SK-N-SH (cell line): ENCODE data around the gene CIAO3. TPM values are rescaled to one million over a fixed set of nuclear protein-coding genes. Genes with fewer than 3 reads are reported as not detected.

ENCODE experiments used
- CTCF ChIA-PET: fragments of 300-600, 350-600 bp; formaldehyde crosslinking; extraction: SDS; loops from one replicate; lab custom pipeline; 2021; lab: Yijun Ruan, JAX
- POLR2A ChIA-PET: fragments of 350-600 bp; sonication (Branson Sonifier 250); formaldehyde crosslinking; extraction: SDS; loops from one replicate; lab custom pipeline; 2020; ENCODE audit warnings: antibody characterized with exemption, inconsistent platforms; lab: Yijun Ruan, JAX
- DNase-seq: peaks from one replicate; pipeline ENCODE4 v3.0.0; 2012
- H2AFZ ChIP-seq: fragments of 200-600 bp; sonication (generic); 2 replicates; pipeline ENCODE4 v1.8.1; 2016; ENCODE audit warnings: antibody characterized with exemption, mild to moderate bottlenecking, low read depth
- H3F3A ChIP-seq: fragments of 200-600 bp; sonication (generic); replicated peaks from 2 replicates; pipeline ENCODE3; 2016; ENCODE audit warnings: antibody characterized with exemption, mild to moderate bottlenecking; ENCODE audit not compliant: insufficient read depth
- H3K27ac ChIP-seq, 2 experiments: fragments of 200-500 bp in 1 of 2; fragments of 200-600 bp in 1 of 2; sonication (Bioruptor generic) in 1 of 2; sonication (generic), shearing (Covaris generic) in 1 of 2; 2 replicates each; pipeline versions ENCODE4 v1.5.1 to v1.6.1; 2014 to 2016; ENCODE audit warnings: low read depth in 2 of 2, inconsistent platforms in 1 of 2, low read length in 1 of 2, mild to moderate bottlenecking in 1 of 2, mixed read lengths in 1 of 2
- H3K27me3 ChIP-seq: fragments of 200-600 bp; sonication (generic), shearing (Covaris generic); 2 replicates; pipeline ENCODE4 v1.6.1; 2016; ENCODE audit warnings: mixed run types; ENCODE audit not compliant: insufficient read depth
- H3K36me3 ChIP-seq, 2 experiments: fragments of 200-500 bp in 1 of 2; fragments of 200-600 bp in 1 of 2; sonication (Bioruptor generic) in 1 of 2; sonication (generic) in 1 of 2; replicated peaks in 1 of 2; 2 replicates each; pipeline versions ENCODE3 to v1.5.1; 2014 to 2016; ENCODE audit warnings: low read length in 1 of 2, mild to moderate bottlenecking in 1 of 2; ENCODE audit not compliant: insufficient read depth in 2 of 2, control insufficient read depth in 1 of 2
- H3K4me1 ChIP-seq, 2 experiments: fragments of 200-500 bp in 1 of 2; fragments of 200-600 bp in 1 of 2; sonication (Bioruptor generic) in 1 of 2; sonication (generic), shearing (Covaris generic) in 1 of 2; 2 replicates each; pipeline versions ENCODE4 v1.5.1 to v1.6.1; 2014 to 2016; ENCODE audit warnings: low read depth in 1 of 2, low read length in 1 of 2, mixed run types in 1 of 2; ENCODE audit not compliant: insufficient read depth in 2 of 2, control insufficient read depth in 1 of 2
- H3K4me2 ChIP-seq: fragments of 200-600 bp; sonication (generic), shearing (Covaris generic); 2 replicates; pipeline ENCODE4 v1.6.1; 2017; ENCODE audit warnings: mixed run types
- H3K4me3 ChIP-seq, 2 experiments: fragments of 200-500 bp in 1 of 2; fragments of 200-600 bp in 1 of 2; sonication (Bioruptor generic) in 1 of 2; sonication (generic), shearing (Covaris generic) in 1 of 2; 2 replicates each; pipeline versions ENCODE4 v1.5.1 to v1.8.1; 2014 to 2016; ENCODE audit warnings: low read depth in 2 of 2, inconsistent platforms in 1 of 2, low read length in 1 of 2, mild to moderate bottlenecking in 1 of 2, mixed read lengths in 1 of 2, moderate library complexity in 1 of 2
- H3K79me2 ChIP-seq: fragments of 200-600 bp; sonication (generic); 2 replicates; pipeline ENCODE4 v1.8.1; 2017; ENCODE audit warnings: mild to moderate bottlenecking; ENCODE audit not compliant: insufficient read depth
- H3K9ac ChIP-seq: fragments of 200-600 bp; sonication (generic); 2 replicates; pipeline ENCODE4 v1.6.1; 2017; ENCODE audit warnings: mixed run types
- H3K9me2 ChIP-seq: fragments of 200-600 bp; sonication (generic); 2 replicates; pipeline ENCODE4 v1.6.1; 2017; ENCODE audit warnings: mixed run types
- H3K9me3 ChIP-seq: fragments of 200-600 bp; sonication (generic); 2 replicates; pipeline ENCODE4 v1.6.1; 2017; ENCODE audit warnings: mixed run types, mild to moderate bottlenecking, moderate library complexity
- H4K20me1 ChIP-seq: fragments of 200-600 bp; sonication (generic); 2 replicates; pipeline ENCODE4 v1.6.1; 2017; ENCODE audit warnings: mild to moderate bottlenecking, mixed run types; ENCODE audit not compliant: insufficient read depth
- CHD2 ChIP-seq: fragments of 150-350 bp; IDR thresholded peaks from 2 replicates; pipeline ENCODE4 v1.6.1; 2018; ENCODE audit warnings: low read length; ENCODE audit not compliant: partially characterized antibody
- EP300 ChIP-seq, 2 experiments: IDR thresholded peaks; 2 replicates each; pipeline versions ENCODE4 v1.4.0 to v1.6.1; 2012; ENCODE audit warnings: borderline replicate concordance in 1 of 2, low read depth in 1 of 2, low read length in 1 of 2
- FOSL2 ChIP-seq: IDR thresholded peaks from 2 replicates; pipeline ENCODE4 v1.4.0; 2012; ENCODE audit warnings: low read depth, mild to moderate bottlenecking, moderate library complexity, borderline replicate concordance
- JUND ChIP-seq: IDR thresholded peaks from 2 replicates; pipeline ENCODE4 v1.4.0; 2012
- MEF2A ChIP-seq: IDR thresholded peaks from 2 replicates; pipeline ENCODE4 v1.4.0; 2012; ENCODE audit warnings: low read depth, borderline replicate concordance
- NFIC ChIP-seq: IDR thresholded peaks from 2 replicates; pipeline ENCODE4 v1.4.0; 2012; ENCODE audit warnings: borderline replicate concordance
- POLR2AphosphoS5 ChIP-seq: IDR thresholded peaks from 2 replicates; pipeline ENCODE4 v1.6.1; 2012; ENCODE audit warnings: low read depth, low read length
- RAD21 ChIP-seq: IDR thresholded peaks from 2 replicates; pipeline ENCODE4 v1.6.1; 2012; ENCODE audit warnings: mild to moderate bottlenecking, low read length
- RCOR1 ChIP-seq: fragments of 150-350 bp; IDR thresholded peaks from 2 replicates; pipeline ENCODE4 v1.6.1; 2017; ENCODE audit warnings: antibody characterized with exemption, low read length
- RFX5 ChIP-seq: IDR thresholded peaks from 2 replicates; pipeline ENCODE4 v1.6.1; 2012; ENCODE audit warnings: mild to moderate bottlenecking, improper control_type of control experiment, low read length
- SMC3 ChIP-seq: IDR thresholded peaks from 2 replicates; pipeline ENCODE4 v1.6.1; 2012; ENCODE audit warnings: low read depth, low read length, improper control_type of control experiment
- TEAD4 ChIP-seq: IDR thresholded peaks from 2 replicates; pipeline ENCODE4 v1.4.0; 2012; ENCODE audit warnings: mild to moderate bottlenecking, borderline replicate concordance; ENCODE audit not compliant: insufficient read depth
- YY1 ChIP-seq: IDR thresholded peaks from 2 replicates; pipeline ENCODE4 v1.4.0; 2012; ENCODE audit warnings: low read depth, mild to moderate bottlenecking
- WGBS: methylation state at CpG from one replicate; pipeline ENCODE4 v1.1.6; 2017; ENCODE audit warnings: low lambda C conversion rate; 5-methylcytosine and 5-hydroxymethylcytosine counted together
- polyA plus RNA-seq, 3 experiments: library from polyadenylated mRNA; depleted of rRNA; stranded (reverse); fragments of >200 nt; gene quantifications; 2 replicates each; pipeline ENCODE4 v1.2.3, GENCODE V29; 2012
- TF ChIP-seq, protein P1 (sequence below): fragments of 150-350 bp; IDR thresholded peaks from 2 replicates; pipeline ENCODE4 v1.6.1; 2016; ENCODE audit warnings: mild to moderate bottlenecking, low read depth, low read length
- TF ChIP-seq, protein P2 (sequence below): fragments of 200-600 bp; sonication (generic); IDR thresholded peaks from 2 replicates; pipeline ENCODE4 v1.6.1; 2017; ENCODE audit warnings: antibody characterized with exemption, mild to moderate bottlenecking, moderate library complexity
- TF ChIP-seq, protein P3 (sequence below): IDR thresholded peaks from 2 replicates; pipeline ENCODE4; 2012
- TF ChIP-seq, protein P4 (sequence below): IDR thresholded peaks from 2 replicates; pipeline ENCODE4 v1.4.0; 2012; ENCODE audit warnings: low read depth, borderline replicate concordance

The CIAO3 gene
- polyA plus RNA-seq, 1 of the 3 experiments (the other 2 are of a cell fraction), result 14.4 TPM

DNA sequence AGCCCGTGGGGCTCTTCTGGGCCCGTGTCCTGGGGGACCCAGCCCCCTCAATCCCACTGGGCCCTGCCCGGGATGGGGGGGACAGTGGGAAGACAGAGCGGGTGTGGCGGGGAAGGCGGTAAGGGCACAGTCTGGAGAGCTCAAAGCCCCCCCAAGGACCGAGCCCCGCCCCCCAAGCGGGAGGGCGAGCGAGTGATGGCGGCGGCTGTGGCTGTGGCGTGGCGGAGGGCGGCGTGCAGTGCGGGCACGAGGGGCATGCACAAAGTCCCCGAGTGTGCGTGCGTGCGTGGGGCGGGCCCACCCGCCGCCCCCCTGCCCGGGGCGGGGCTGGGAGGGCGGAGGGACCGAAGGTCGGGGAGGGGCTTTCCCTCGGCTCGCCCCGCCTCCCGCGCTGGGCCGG lies 47.0 kb downstream of the CIAO3 start:
- ChIA-PET POLR2A (no interaction called here), CTCF (no interaction called here)
- Histone ChIP-seq H4K20me1 (peaks cover under 1% of the 10 kb centered on the region; the same call in 1 of the 2 replicates), H3K9me3 (no peaks in the 10 kb centered on the region), H3K36me3 (peaks cover 0 to 2% of the 10 kb centered on the region in 2 experiments), H3K27me3 (no peaks in the 10 kb centered on the region), H3K9me2 (no peaks in the 10 kb centered on the region), H3F3A (peaks cover 20% of the 10 kb centered on the region), H3K4me2 (no peak overlapping the region), H3K4me1 (peaks cover 9 to 11% of the 10 kb centered on the region in 2 experiments; a peak in 2 of 4 replicates), H2AFZ (no peak overlapping the region), H3K79me2 (peaks cover 18% of the 10 kb centered on the region; the same call in 1 of the 2 replicates), H3K4me3 (no peak overlapping the region), H3K27ac (no peak overlapping the region), H3K9ac (no peak overlapping the region)
- WGBS, result 96% methylated on average over 18 of the region's 37 CpGs
- TF ChIP-seq, protein P1, sequence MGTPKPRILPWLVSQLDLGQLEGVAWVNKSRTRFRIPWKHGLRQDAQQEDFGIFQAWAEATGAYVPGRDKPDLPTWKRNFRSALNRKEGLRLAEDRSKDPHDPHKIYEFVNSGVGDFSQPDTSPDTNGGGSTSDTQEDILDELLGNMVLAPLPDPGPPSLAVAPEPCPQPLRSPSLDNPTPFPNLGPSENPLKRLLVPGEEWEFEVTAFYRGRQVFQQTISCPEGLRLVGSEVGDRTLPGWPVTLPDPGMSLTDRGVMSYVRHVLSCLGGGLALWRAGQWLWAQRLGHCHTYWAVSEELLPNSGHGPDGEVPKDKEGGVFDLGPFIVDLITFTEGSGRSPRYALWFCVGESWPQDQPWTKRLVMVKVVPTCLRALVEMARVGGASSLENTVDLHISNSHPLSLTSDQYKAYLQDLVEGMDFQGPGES, result no peak
- TF ChIP-seq MEF2A (no peak), POLR2AphosphoS5 (no peak), RAD21 (no peak), YY1 (no peak), FOSL2 (no peak), SMC3 (no peak), CHD2 (no peak), RFX5 (no peak), TEAD4 (no peak), RCOR1 (no peak), EP300 (IDR thresholded peaks at IDR 0.05; ENCODE audit: borderline replicate concordance in 1 of 2, low read depth in 1 of 2, low read length in 1 of 2) (no peak), JUND (no peak)
- TF ChIP-seq, protein P2, sequence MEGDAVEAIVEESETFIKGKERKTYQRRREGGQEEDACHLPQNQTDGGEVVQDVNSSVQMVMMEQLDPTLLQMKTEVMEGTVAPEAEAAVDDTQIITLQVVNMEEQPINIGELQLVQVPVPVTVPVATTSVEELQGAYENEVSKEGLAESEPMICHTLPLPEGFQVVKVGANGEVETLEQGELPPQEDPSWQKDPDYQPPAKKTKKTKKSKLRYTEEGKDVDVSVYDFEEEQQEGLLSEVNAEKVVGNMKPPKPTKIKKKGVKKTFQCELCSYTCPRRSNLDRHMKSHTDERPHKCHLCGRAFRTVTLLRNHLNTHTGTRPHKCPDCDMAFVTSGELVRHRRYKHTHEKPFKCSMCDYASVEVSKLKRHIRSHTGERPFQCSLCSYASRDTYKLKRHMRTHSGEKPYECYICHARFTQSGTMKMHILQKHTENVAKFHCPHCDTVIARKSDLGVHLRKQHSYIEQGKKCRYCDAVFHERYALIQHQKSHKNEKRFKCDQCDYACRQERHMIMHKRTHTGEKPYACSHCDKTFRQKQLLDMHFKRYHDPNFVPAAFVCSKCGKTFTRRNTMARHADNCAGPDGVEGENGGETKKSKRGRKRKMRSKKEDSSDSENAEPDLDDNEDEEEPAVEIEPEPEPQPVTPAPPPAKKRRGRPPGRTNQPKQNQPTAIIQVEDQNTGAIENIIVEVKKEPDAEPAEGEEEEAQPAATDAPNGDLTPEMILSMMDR, result no peak
- TF ChIP-seq, protein P3, sequence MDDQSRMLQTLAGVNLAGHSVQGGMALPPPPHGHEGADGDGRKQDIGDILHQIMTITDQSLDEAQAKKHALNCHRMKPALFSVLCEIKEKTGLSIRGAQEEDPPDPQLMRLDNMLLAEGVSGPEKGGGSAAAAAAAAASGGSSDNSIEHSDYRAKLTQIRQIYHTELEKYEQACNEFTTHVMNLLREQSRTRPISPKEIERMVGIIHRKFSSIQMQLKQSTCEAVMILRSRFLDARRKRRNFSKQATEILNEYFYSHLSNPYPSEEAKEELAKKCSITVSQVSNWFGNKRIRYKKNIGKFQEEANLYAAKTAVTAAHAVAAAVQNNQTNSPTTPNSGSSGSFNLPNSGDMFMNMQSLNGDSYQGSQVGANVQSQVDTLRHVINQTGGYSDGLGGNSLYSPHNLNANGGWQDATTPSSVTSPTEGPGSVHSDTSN, result no peak
- no peak for DNase-seq

DNA sequence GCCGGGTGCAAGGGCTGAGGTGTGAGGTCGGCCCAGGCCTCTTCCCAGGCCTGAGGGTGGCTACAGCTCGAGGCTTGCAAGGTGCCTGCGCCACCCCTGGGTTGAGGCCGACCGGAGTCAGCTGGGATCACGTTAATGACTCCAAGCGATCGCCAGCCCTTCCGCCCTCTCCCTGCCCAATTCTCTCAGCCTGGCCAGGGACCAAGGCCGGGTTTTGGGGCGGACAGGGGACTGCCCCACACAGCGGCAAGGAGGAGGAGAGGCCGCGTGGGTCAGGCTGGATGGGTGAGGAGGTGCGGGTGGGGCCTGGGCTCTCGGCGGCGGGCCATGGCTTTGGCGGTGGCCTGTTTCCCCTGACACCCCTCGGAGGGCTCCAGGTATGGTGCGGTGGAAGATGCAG lies 47.4 kb downstream of the CIAO3 start:
- no peak overlapping the region for H3K4me2 ChIP-seq
- no peak overlapping the region for H3K9ac ChIP-seq
- H3K79me2 ChIP-seq, result peaks cover 15% of the 10 kb centered on the region; the same call in 1 of the 2 replicates
- peaks cover 20% of the 10 kb centered on the region for H3F3A ChIP-seq
- CTCF ChIA-PET, result no interaction called here
- TF ChIP-seq NFIC, result no peak
- TF ChIP-seq, protein P3, result no peak
- no peak for TF ChIP-seq JUND
- TF ChIP-seq, protein P4, sequence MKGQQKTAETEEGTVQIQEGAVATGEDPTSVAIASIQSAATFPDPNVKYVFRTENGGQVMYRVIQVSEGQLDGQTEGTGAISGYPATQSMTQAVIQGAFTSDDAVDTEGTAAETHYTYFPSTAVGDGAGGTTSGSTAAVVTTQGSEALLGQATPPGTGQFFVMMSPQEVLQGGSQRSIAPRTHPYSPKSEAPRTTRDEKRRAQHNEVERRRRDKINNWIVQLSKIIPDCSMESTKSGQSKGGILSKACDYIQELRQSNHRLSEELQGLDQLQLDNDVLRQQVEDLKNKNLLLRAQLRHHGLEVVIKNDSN, result no peak
- no peak for TF ChIP-seq SMC3
- H4K20me1 ChIP-seq, result no peaks in the 10 kb centered on the region; the same call in 1 of the 2 replicates
- H3K36me3 ChIP-seq, result peaks cover 0 to 2% of the 10 kb centered on the region in 2 experiments
- H3K9me3 ChIP-seq, result no peaks in the 10 kb centered on the region
- no peak overlapping the region for H3K4me3 ChIP-seq
- 90% methylated on average over 11 of the region's 22 CpGs for WGBS
- POLR2A ChIA-PET, result no interaction called here
- no peak overlapping the region for H3K27ac ChIP-seq
- H3K9me2 ChIP-seq, result no peaks in the 10 kb centered on the region
- no peak overlapping the region for H2AFZ ChIP-seq
- H3K27me3 ChIP-seq, result no peaks in the 10 kb centered on the region
- DNase-seq, result no peak
- H3K4me1 ChIP-seq, result peaks cover 9 to 13% of the 10 kb centered on the region in 2 experiments; a peak in 2 of 4 replicates
